Naive thymus-derived CD8-positive, alpha-beta T cell (primary cell): ENCODE results near the gene ZNF496. TPM values are rescaled to one million over a fixed set of nuclear protein-coding genes. Genes with fewer than 3 reads are reported as not detected.
"Not testable (repeated sequence)": the region's sequence is repeated elsewhere in the genome, so short reads cannot be mapped to it uniquely, and the experiment has no call there.

Experiments used
- ATAC-seq, 2 donors: fragments of 150-1000 bp; cut with Tn5 transposase in 1 of 2; sonication (Bioruptor Pico), chemical (Tn5 transposase) in 1 of 2; 1 replicate in 1 of 2; 2 replicates in 1 of 2; pipeline ENCODE4 v1.10.0; 2021; ENCODE audit warnings: mild to moderate bottlenecking in 2 of 2, moderate library complexity in 2 of 2
- POLR2A ChIA-PET: fragments of 350-600 bp; sonication (Branson Sonifier 250); formaldehyde crosslinking; loops from one replicate; lab custom pipeline; 2021; ENCODE audit warnings: antibody characterized with exemption; lab: Charles Lee
- DNase-seq, 10 donors: peaks; one replicate each; pipeline versions ENCODE4 v3.0.0 to v3.0.0-alpha.2; 2020 to 2022
- H3K27ac Mint-ChIP-seq, 10 donors: one replicate each; pipeline ENCODE4 v1.8.0; 2020 to 2022; ENCODE audit warnings: mild to moderate bottlenecking in 10 of 10, mixed read lengths in 10 of 10, moderate library complexity in 4 of 10, inconsistent platforms in 1 of 10
- H3K27me3 Mint-ChIP-seq, 5 donors: one replicate each; pipeline ENCODE4 v1.8.0; 2021 to 2022; ENCODE audit warnings: mixed read lengths in 5 of 5
- H3K36me3 Mint-ChIP-seq, 3 donors: one replicate each; pipeline ENCODE4 v1.8.0; 2020 to 2022; ENCODE audit warnings: mixed read lengths in 3 of 3, mild to moderate bottlenecking in 2 of 3, inconsistent platforms in 1 of 3
- H3K4me1 Mint-ChIP-seq, 4 donors: one replicate each; pipeline ENCODE4 v1.8.0; 2021 to 2022; ENCODE audit warnings: mixed read lengths in 4 of 4
- H3K4me3 Mint-ChIP-seq, 10 donors: one replicate each; pipeline ENCODE4 v1.8.0; 2020 to 2022; ENCODE audit warnings: mild to moderate bottlenecking in 10 of 10, mixed read lengths in 10 of 10, moderate library complexity in 6 of 10, inconsistent platforms in 1 of 10
- H3K9me3 Mint-ChIP-seq, 9 donors: one replicate each; pipeline ENCODE4 v1.8.0; 2020 to 2022; ENCODE audit warnings: mixed read lengths in 9 of 9, mild to moderate bottlenecking in 3 of 9, inconsistent platforms in 1 of 9, moderate library complexity in 1 of 9
- polyA plus RNA-seq, 3 donors: library from polyadenylated mRNA; unstranded; fragments of 300-500 nt; fragmentation: Illumina TruSeq; gene quantifications; one replicate each; pipeline ENCODE4 v1.2.3, GENCODE V29; 2021
- total RNA-seq, 8 experiments: library from RNA in 2 of 8; stranded (reverse) in 2 of 8; gene quantifications; one replicate each; pipeline ENCODE4 v1.2.3 and lab custom pipeline; 2021 to 2026

The ZNF496 gene
- total and polyA plus RNA-seq, 5 experiments from 2014 or later, result 17.3 to 77.8 (median 36.3) TPM

DNA sequence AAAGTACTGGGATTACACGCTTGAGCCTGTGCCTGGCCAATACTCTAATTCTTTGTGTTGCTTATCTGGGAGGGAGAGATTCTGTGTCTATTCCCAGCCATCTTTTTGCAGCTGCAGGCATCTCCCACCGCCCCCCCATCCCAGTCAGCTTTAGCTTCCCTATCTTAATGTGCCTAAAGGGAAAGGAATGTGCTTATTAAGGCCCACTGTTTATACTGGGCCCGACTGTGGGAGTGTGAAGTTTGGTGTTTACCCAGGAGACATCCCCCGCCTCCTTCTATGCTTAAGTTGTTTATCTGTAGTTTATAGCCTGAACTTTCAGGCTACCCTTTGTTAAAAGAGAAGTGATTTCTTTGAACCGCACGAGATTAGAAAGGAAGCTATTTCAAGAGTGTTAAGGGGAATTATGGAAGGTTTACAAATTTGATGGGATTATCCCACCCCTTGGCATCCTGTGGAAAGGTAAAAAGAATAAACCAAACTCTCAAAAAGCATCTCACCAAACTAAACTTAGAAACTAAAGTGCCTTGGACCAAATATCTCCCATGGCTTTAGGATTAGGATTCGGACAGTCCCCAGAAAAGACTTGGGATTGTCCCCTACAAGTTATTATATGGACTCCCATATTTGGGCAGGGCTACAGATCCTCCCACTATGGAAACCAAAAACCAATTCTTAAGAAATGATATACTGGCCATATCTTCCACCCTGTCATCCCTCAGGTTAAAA, 25.5 kb upstream of the ZNF496 start:
- POLR2A ChIA-PET, result no interaction called here
- Mint-ChIP-seq H3K4me1 (peaks cover 0 to 11% (median 2%) of the 10 kb centered on the region in 4 donors), H3K9me3 (peaks cover 0 to 15% (median 0%) of the 10 kb centered on the region in 9 donors), H3K4me3 (no peak overlapping the region), H3K36me3 (peaks cover 0 to 8% (median 0%) of the 10 kb centered on the region in 3 donors), H3K27me3 (peaks cover 13 to 83% (median 42%) of the 10 kb centered on the region in 5 donors), H3K27ac (no peak overlapping the region)
- ATAC-seq (no peak), DNase-seq (no peak)

- H3K36me3 Mint-ChIP-seq, ATAC-seq, H3K4me3 Mint-ChIP-seq, H3K4me1 Mint-ChIP-seq, DNase-seq: not testable (repeated sequence)
- peaks cover 13 to 69% (median 39%) of the 10 kb centered on the region in 5 donors for H3K27me3 Mint-ChIP-seq
- peak overlapping the region in 1 of 10 donors; percentile 2 for H3K27ac Mint-ChIP-seq
- POLR2A ChIA-PET, result interaction anchor here (1.4 kb wide), 1 partner anchor 30 kb away, joined by 3 read pairs; no protein-coding TSS in a partner anchor
- H3K9me3 Mint-ChIP-seq, result peaks cover 0 to 15% (median 0%) of the 10 kb centered on the region in 9 donors
Observed at GRCh38 chr1:247355160-247355559, 23.5 kb upstream of the ZNF496 start.

DNA sequence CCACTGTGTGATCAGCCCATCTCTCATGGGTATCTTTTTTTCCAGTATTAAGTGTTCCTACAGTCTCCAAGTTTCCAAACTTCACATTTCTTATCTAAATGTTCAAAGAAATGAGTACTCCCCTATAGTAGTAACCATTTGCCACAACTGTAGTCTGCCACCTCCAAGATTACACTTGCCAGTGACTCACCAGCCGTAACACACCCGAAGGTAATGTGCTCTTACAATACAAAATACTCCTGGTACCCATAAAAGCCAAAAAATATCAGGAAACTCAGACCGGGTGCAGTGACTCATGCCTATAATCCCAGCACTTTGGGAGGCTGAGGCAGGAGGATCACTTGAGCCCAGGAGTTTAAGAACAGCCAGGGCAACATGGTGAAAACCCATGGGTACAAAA, 20.5 kb upstream of the ZNF496 start:
- Mint-ChIP-seq H3K27ac (no peak overlapping the region), H3K4me1 (peaks cover 6 to 20% (median 10%) of the 10 kb centered on the region in 4 donors), H3K4me3 (no peak overlapping the region), H3K9me3 (peaks cover 0 to 15% (median 0%) of the 10 kb centered on the region in 9 donors), H3K27me3 (peaks cover 3 to 49% (median 28%) of the 10 kb centered on the region in 5 donors), H3K36me3 (peaks cover 0 to 8% (median 0%) of the 10 kb centered on the region in 3 donors)
- POLR2A ChIA-PET, result no interaction called here
- DNase-seq (no peak), ATAC-seq (no peak)

- DNase-seq (no peak), ATAC-seq (no peak)
- Mint-ChIP-seq H3K4me3 (no peak overlapping the region), H3K9me3 (peaks cover 0 to 4% (median 0%) of the 10 kb centered on the region in 9 donors), H3K27ac (no peak overlapping the region), H3K27me3 (peaks cover 0 to 39% (median 22%) of the 10 kb centered on the region in 5 donors), H3K4me1 (peaks cover 6 to 21% (median 10%) of the 10 kb centered on the region in 4 donors), H3K36me3 (peaks cover 0 to 4% (median 0%) of the 10 kb centered on the region in 3 donors)
- POLR2A ChIA-PET, result interaction anchor here (0.7 to 0.9 kb wide), 3 partner anchors 17 to 247 kb away, joined by 3 to 8 read pairs (median 3); no protein-coding TSS in a partner anchor
Observed at GRCh38 chr1:247350587-247350986, 18.9 kb upstream of the ZNF496 start.

DNA sequence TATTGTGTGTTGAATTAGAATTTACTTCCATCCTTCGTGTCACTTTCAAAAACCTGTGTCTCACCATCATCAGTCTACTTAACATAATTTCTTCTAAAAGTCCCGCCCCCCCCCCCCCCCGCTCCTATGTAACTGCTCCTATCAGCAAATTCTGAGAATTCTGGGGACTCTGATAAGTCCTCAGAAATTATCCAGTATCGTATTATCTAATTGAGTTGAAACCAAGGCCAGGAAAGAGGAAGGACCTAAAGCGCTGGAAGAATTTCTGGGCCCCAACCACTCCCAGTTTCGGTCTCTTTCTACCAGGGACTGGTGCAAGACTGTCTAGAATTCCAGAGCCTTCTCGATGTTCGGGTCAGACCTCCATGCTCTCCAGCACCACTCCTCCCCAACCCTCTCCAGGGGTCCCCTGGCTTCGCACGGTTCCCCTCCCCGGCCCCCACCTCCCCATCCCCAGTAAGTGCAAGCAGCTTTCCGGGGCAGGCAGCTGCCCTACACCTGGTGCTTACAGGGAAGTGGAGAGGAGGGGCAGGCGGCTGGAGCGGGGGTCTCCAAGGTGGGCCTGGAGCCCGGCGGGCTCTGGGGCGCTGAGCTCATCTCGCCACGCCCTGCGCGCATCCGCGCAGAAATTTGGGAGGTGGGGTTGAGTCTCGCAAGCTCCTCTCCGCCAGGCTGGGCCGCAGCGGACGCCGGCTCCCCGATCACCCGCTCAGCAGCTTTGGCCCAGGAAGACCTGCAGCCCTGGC, 16.0 kb upstream of the ZNF496 start:
- Mint-ChIP-seq H3K27ac (no peak overlapping the region), H3K4me3 (peak overlapping the region in 8 of 10 donors; percentile 36 to 75 (median 54)), H3K4me1 (peaks cover 8 to 20% (median 11%) of the 10 kb centered on the region in 4 donors), H3K36me3 (no peaks in the 10 kb centered on the region), H3K27me3 (peaks cover 0 to 16% (median 14%) of the 10 kb centered on the region in 5 donors), H3K9me3 (no peaks in the 10 kb centered on the region)
- peak; percentile 37 to 75 for ATAC-seq
- POLR2A ChIA-PET, result interaction anchor here (0.7 to 1.4 kb wide), 2 partner anchors 15 to 19 kb away, joined by 3 to 7 read pairs; no protein-coding TSS in a partner anchor
- no peak for DNase-seq

DNA sequence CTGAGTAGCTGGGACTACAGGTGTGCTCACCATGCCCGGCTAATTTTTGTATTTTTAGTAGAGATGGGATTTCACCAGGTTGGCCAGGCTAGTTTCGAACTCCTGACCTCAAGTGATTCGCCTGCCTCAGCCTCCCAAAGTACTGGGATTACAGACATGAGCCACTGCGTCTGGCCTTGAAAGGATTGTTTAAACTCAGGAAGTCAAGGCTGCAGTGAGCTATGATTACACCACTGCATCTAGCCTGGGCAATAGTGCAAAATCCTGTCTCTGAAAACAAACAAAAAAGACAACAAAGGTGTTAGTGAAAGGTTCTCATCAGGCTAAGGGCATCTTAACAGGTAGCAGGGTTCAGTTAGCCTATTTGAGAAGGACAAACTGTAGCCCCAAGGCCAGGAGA, 14.2 kb upstream of the ZNF496 start:
- H3K4me3 Mint-ChIP-seq, result no peak overlapping the region
- H3K27me3 Mint-ChIP-seq, result peaks cover 0 to 14% (median 9%) of the 10 kb centered on the region in 5 donors
- no peaks in the 10 kb centered on the region for H3K9me3 Mint-ChIP-seq
- ATAC-seq (no peak), DNase-seq (no peak)
- POLR2A ChIA-PET, result no interaction called here
- H3K27ac Mint-ChIP-seq, result no peak overlapping the region
- H3K36me3 Mint-ChIP-seq, result no peaks in the 10 kb centered on the region
- peaks cover 8 to 20% (median 13%) of the 10 kb centered on the region in 4 donors for H3K4me1 Mint-ChIP-seq

- peaks cover 0 to 14% (median 8%) of the 10 kb centered on the region in 4 donors for H3K4me1 Mint-ChIP-seq
- no peak overlapping the region for H3K4me3 Mint-ChIP-seq
Observed at GRCh38 chr1:247343801-247344200, 12.1 kb upstream of the ZNF496 start.

GRCh38 chr1:247338723-247339275, 7.1 kb upstream of the ZNF496 start:
- Mint-ChIP-seq H3K9me3 (no peaks in the 10 kb centered on the region), H3K27ac (peak overlapping the region in 3 of 10 donors; percentile 18 to 52 (median 47)), H3K27me3 (no peaks in the 10 kb centered on the region), H3K36me3 (peaks cover 0 to 3% (median 0%) of the 10 kb centered on the region in 3 donors), H3K4me1 (peaks cover 5 to 41% (median 33%) of the 10 kb centered on the region in 4 donors), H3K4me3 (no peak overlapping the region)
- DNase-seq (no peak), ATAC-seq (no peak)
- POLR2A ChIA-PET, result interaction anchor here (0.7 kb wide), 1 partner anchor 43 kb away, joined by 3 read pairs; no protein-coding TSS in a partner anchor

More at GRCh38 chr1:247343801-247344200, 12.1 kb upstream of the ZNF496 start:
- peaks cover 0 to 5% (median 0%) of the 10 kb centered on the region in 5 donors for H3K27me3 Mint-ChIP-seq
- peak in 1 of 2 donors; percentile 30 for ATAC-seq
- peaks cover 0 to 3% (median 0%) of the 10 kb centered on the region in 3 donors for H3K36me3 Mint-ChIP-seq
- DNase-seq, result no peak
- peak overlapping the region in 1 of 10 donors; percentile 24 for H3K27ac Mint-ChIP-seq
- POLR2A ChIA-PET, result no interaction called here
- H3K9me3 Mint-ChIP-seq, result no peaks in the 10 kb centered on the region

DNA sequence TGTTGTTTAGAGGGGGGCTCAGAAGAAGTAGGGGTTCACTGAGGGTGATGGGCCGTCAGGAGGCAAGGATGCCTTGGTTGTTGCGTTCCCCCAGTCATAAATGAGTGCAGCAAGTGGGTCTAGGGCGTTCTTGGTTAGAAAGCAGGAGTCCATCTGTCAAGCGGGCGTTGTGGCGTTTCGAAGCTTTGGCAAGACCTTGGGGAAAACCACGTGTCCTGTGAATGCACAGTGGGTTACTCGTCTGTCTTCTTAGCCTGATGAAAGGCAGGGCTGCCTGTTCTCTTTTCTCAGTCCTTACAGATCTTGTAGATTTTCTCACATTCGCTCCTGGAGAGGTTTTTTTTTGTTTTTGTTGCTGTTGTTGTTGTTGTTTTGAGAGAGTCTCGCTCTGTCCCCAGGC, 6.3 kb upstream of the ZNF496 start:
- Mint-ChIP-seq H3K4me1 (peaks cover 8 to 45% (median 40%) of the 10 kb centered on the region in 4 donors), H3K4me3 (no peak overlapping the region), H3K27ac (peak overlapping the region in 2 of 10 donors; percentile 37 to 51), H3K27me3 (no peaks in the 10 kb centered on the region), H3K9me3 (no peaks in the 10 kb centered on the region), H3K36me3 (peaks cover 0 to 3% (median 0%) of the 10 kb centered on the region in 3 donors)
- no peak for DNase-seq
- no peak for ATAC-seq
- POLR2A ChIA-PET, result no interaction called here

GRCh38 chr1:247337250-247337746, 5.6 kb upstream of the ZNF496 start:
- H3K36me3 Mint-ChIP-seq, result peaks cover 0 to 3% (median 0%) of the 10 kb centered on the region in 3 donors
- ATAC-seq (no peak), DNase-seq (no peak)
- peaks cover 15 to 51% (median 42%) of the 10 kb centered on the region in 4 donors for H3K4me1 Mint-ChIP-seq
- POLR2A ChIA-PET, result interaction anchor here (1.1 to 2.1 kb wide), 2 partner anchors 9 to 127 kb away, joined by 3 to 6 read pairs; no protein-coding TSS in a partner anchor
- no peaks in the 10 kb centered on the region for H3K27me3 Mint-ChIP-seq
- H3K9me3 Mint-ChIP-seq, result no peaks in the 10 kb centered on the region
- no peak overlapping the region for H3K4me3 Mint-ChIP-seq
- peak overlapping the region in 4 of 10 donors; percentile 2 to 37 (median 18) for H3K27ac Mint-ChIP-seq

GRCh38 chr1:247336390-247336789, 4.7 kb upstream of the ZNF496 start:
- ATAC-seq (no peak), DNase-seq (no peak)
- Mint-ChIP-seq H3K4me3 (no peak overlapping the region), H3K9me3 (no peaks in the 10 kb centered on the region), H3K36me3 (peaks cover 0 to 3% (median 0%) of the 10 kb centered on the region in 3 donors), H3K27ac (peak overlapping the region in 5 of 10 donors; percentile 17 to 61 (median 28)), H3K27me3 (no peaks in the 10 kb centered on the region), H3K4me1 (peaks cover 15 to 51% (median 42%) of the 10 kb centered on the region in 4 donors)
- POLR2A ChIA-PET, result interaction anchor here (1.1 to 2.1 kb wide), 3 partner anchors 8 to 126 kb away, joined by 3 to 8 read pairs (median 6); no protein-coding TSS in a partner anchor
